A673 (cell line): ENCODE data around the gene RASSF8. TPM values are rescaled to one million over a fixed set of nuclear protein-coding genes. Genes with fewer than 3 reads are reported as not detected.

Source experiments
- BruUV-seq: library from RNA; stranded (reverse); fragments of 400-500 nt; replicated peaks from 2 replicates; lab custom pipeline; 2021; lab: Mats Ljungman, UMichigan
- CTCF ChIA-PET: fragments of 300-600 bp; sonication (Branson Sonifier 250); formaldehyde crosslinking; loops from one replicate; lab custom pipeline; 2022; ENCODE audit warnings: antibody characterized with exemption; lab: Charles Lee
- POLR2A ChIA-PET: fragments of 300-600 bp; sonication (Branson Sonifier 250); formaldehyde crosslinking; loops from one replicate; lab custom pipeline; 2022; ENCODE audit warnings: antibody characterized with exemption; ENCODE audit not compliant: low non-redundant PET; lab: Charles Lee
- DNase-seq: peaks from one replicate; pipeline ENCODE4 v3.0.0-alpha.2; 2015; ENCODE audit warnings: low spot score
- H3K27ac ChIP-seq: fragments of 200-600 bp; sonication (generic); 2 replicates; pipeline ENCODE4 v1.5.1; 2016; ENCODE audit warnings: mixed run types, low read depth, mild to moderate bottlenecking, mixed read lengths, antibody characterized with exemption, low read length; ENCODE audit not compliant: poor library complexity, severe bottlenecking
- H3K27me3 ChIP-seq: fragments of 200-600 bp; sonication (generic); replicated peaks from 2 replicates; pipeline ENCODE4 v1.6.1; 2017; ENCODE audit warnings: mixed run types, low read depth, mild to moderate bottlenecking, mixed read lengths, antibody characterized with exemption, low read length; ENCODE audit not compliant: insufficient read depth, poor library complexity
- H3K36me3 ChIP-seq: fragments of 200-600 bp; sonication (generic); 2 replicates; pipeline ENCODE4 v1.6.1; 2016; ENCODE audit warnings: mixed run types, mild to moderate bottlenecking, mixed read lengths, antibody characterized with exemption, low read length; ENCODE audit not compliant: insufficient read depth, poor library complexity, severe bottlenecking
- H3K4me1 ChIP-seq: fragments of 200-600 bp; sonication (generic); 2 replicates; pipeline ENCODE4 v1.6.1; 2017; ENCODE audit warnings: mixed run types, mild to moderate bottlenecking, mixed read lengths, antibody characterized with exemption, low read length; ENCODE audit not compliant: insufficient read depth, poor library complexity, severe bottlenecking
- H3K4me3 ChIP-seq: fragments of 200-600 bp; sonication (generic); 2 replicates; pipeline ENCODE4 v1.5.1; 2016; ENCODE audit warnings: low read depth, mixed run types, mild to moderate bottlenecking, mixed read lengths, low read length; ENCODE audit not compliant: poor library complexity, severe bottlenecking
- H3K9me3 ChIP-seq: fragments of 200-600 bp; sonication (generic); 2 replicates; pipeline ENCODE4 v1.6.1; 2016; ENCODE audit warnings: mixed run types, low read depth, mild to moderate bottlenecking, mixed read lengths, antibody characterized with exemption, low read length; ENCODE audit not compliant: poor library complexity, severe bottlenecking
- CTCF ChIP-seq: fragments of 300-800, 200-600 bp; sonication (generic); conservative IDR thresholded peaks from 2 replicates; pipeline ENCODE4 v1.5.1; 2017; ENCODE audit warnings: low read depth, mild to moderate bottlenecking, antibody characterized with exemption, low read length, moderate library complexity, mixed read lengths
- EZH2 ChIP-seq: fragments of 200-600 bp; sonication (generic); IDR thresholded peaks from 2 replicates; pipeline ENCODE4 v1.6.1; 2017; ENCODE audit warnings: borderline replicate concordance, low read depth, mild to moderate bottlenecking, mixed read lengths, antibody characterized with exemption, low read length; ENCODE audit not compliant: poor library complexity, severe bottlenecking
- intact Hi-C: fragments of 100-400 bp; cut with micrococcal nuclease; formaldehyde crosslinking; loops from one replicate; pipeline ENCODE4 v1.10.0; 2022; ENCODE audit not compliant: unreplicated experiment
- total RNA-seq: library from RNA; stranded (reverse); gene quantifications from 2 replicates; pipeline ENCODE4 v1.2.3, GENCODE V29; 2021

The RASSF8 gene
- total RNA-seq, 1 experiment from 2014 or later = 23.1 TPM

DNA sequence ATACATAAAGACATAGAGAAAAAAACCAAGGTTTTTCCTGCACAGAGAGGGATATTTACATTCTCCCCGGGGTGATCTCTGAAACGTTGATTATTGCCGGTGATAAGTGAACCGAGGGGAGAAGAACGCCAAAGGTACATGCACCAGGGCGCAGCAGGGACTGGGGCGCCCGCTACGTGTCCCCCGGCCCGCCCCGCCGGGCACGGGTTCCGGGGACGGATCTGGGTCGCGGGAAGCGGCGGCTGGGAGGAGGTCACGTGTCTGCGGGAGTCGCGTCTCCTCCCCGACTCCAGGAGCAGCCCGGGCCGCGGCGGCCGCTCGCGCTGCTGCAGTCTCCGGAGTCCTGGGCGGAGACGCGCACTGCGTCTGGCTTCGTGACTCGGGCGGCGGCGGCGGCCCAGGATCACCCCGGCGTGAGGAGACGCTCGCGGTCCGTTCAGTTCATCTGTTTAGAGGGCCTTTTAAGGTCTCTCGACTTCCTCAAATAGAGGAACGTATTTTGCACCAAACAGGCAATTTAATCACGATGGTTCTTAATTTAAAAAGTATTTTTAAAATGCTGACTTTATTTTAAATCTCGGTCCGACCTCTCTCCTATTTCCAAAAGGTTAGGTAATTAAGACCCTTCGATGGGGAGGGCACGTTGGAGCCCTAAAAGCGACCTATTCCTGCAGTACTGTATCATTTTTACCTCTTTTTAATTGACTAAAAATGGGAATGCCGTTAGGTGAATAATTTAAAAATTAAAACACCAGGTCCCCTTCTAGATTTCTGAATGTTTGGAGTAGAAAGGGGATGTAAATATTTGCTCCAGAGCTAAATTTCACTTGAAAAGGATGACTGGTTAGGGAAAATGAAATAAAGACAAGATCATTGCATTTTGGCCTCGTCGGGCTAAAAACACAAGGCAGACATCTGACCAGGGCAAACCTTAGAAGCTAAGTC is 168.1 kb downstream of the RASSF8 start:
- ChIA-PET POLR2A (no interaction called here), CTCF (no interaction called here)
- Histone ChIP-seq H3K36me3 (no peaks in the 10 kb centered on the region), H3K9me3 (no peaks in the 10 kb centered on the region), H3K4me3 (peak overlapping the region; percentile 56), H3K4me1 (peaks cover 15% of the 10 kb centered on the region), H3K27ac (no peak overlapping the region), H3K27me3 (peaks cover 63% of the 10 kb centered on the region)
- BruUV-seq = no TSS peak
- DNase-seq = peak; percentile 83
- no peak for TF ChIP-seq CTCF
- TF ChIP-seq EZH2 = peak; percentile 29
- intact Hi-C loops = loop anchor here (10.0 kb wide), 1 partner anchor 148 kb away; no protein-coding TSS in a partner anchor

- ChIA-PET CTCF (no interaction called here), POLR2A (no interaction called here)
- no TSS peak for BruUV-seq
- intact Hi-C loops = loop anchor here (10.0 kb wide), 1 partner anchor 147 kb away; no protein-coding TSS in a partner anchor
- Histone ChIP-seq H3K36me3 (no peaks in the 10 kb centered on the region), H3K27ac (no peak overlapping the region), H3K4me3 (no peak overlapping the region), H3K9me3 (no peaks in the 10 kb centered on the region), H3K27me3 (peaks cover 67% of the 10 kb centered on the region), H3K4me1 (peaks cover 15% of the 10 kb centered on the region)
- TF ChIP-seq EZH2 (no peak), CTCF (no peak)
- no peak for DNase-seq
Measured at GRCh38 chr12:26127404-26127803, 168.9 kb downstream of the RASSF8 start.

- POLR2A ChIA-PET = no interaction called here
- Histone ChIP-seq H3K4me3 (no peak overlapping the region), H3K27ac (no peak overlapping the region), H3K27me3 (peaks cover 62% of the 10 kb centered on the region), H3K4me1 (peaks cover 15% of the 10 kb centered on the region), H3K9me3 (no peaks in the 10 kb centered on the region), H3K36me3 (no peaks in the 10 kb centered on the region)
- CTCF ChIA-PET = no interaction called here
- intact Hi-C loops = loop anchor here (10.0 kb wide), 1 partner anchor 147 kb away; no protein-coding TSS in a partner anchor
- DNase-seq = no peak
- no TSS peak for BruUV-seq
- TF ChIP-seq CTCF = no peak
- no peak for TF ChIP-seq EZH2
Measured at GRCh38 chr12:26128168-26128567, 169.7 kb downstream of the RASSF8 start.

Other genes starting within 250 kb of the RASSF8 start
- 4.3 and 4.8 TPM in 2 replicates for gene BHLHE41, start 166.4 kb downstream of the RASSF8 start, total RNA-seq
- gene SSPN, start 236.9 kb downstream of the RASSF8 start, total RNA-seq = 9.8 and 10.3 TPM in 2 replicates